ENCODE data around the gene SEPTIN2. TPM values are rescaled to one million over a fixed set of nuclear protein-coding genes. Genes with fewer than 3 reads are reported as not detected.

SEPTIN2 gene
- total RNA-seq, 1 experiment from 2014 or later, result 445 TPM

DNA sequence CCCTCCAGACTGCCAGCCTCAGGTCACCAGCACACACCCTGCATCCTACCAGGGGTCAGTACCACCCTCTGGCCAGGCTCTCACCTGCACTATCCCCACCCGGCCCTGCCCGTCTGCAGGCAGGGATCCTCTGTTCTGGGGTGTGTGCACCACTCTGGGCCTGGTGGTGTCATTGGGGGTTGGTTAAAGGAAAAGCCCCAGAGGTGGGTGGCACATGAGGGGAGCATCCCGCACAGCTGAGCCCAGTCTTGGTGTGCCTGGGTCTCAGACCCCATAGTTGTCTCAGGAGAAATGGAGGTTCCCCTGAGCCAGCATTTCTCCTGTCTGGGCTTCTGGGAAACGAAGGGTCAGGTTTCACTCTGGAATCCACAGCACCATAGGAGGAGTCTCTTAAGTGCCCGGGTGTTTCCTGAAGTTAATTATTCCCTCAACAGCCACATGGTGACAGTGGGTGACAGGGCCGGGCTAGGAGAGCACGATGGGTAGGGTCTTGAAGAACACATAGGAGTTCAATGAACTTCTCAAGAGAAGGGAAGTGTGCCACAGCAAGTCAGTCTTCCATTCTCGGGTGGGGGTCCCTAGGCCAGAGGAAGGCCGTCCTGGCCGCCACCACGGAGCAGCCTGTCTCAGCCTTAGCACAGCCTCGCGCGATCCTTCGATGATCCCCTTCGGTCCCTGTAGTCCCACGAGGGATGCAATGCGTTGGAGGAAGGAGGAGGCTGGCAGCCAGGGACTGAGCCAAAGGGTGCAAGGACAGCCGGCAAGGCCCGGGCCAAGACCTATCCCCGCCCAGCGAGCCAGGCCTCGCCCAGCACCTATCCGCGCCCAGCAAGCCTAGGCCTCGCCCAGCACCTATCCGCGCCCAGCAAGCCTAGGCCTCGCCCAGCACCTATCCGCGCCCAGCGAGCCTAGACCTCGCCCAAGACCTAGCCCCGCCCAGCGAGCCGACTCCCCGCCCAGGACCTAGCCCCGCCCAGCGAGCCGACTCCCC is 39.2 kb downstream of the SEPTIN2 start:
- BruUV-seq (replicated peaks), result TSS peak; percentile 80
- peak overlapping the region; percentile 92 for H3K27ac Mint-ChIP-seq (ENCODE audit: unreplicated experiment)
- peaks cover 69% of the 10 kb centered on the region for H3K36me3 Mint-ChIP-seq (ENCODE audit: insufficient read depth, unreplicated experiment)
- DNase-seq, result peak; percentile 93
- peaks cover 69% of the 10 kb centered on the region for H3K4me1 Mint-ChIP-seq (ENCODE audit: low read depth, unreplicated experiment)
- H3K27me3 Mint-ChIP-seq (ENCODE audit: unreplicated experiment), result no peaks in the 10 kb centered on the region
- no peaks in the 10 kb centered on the region for H3K9me3 Mint-ChIP-seq (ENCODE audit: low read depth, unreplicated experiment)
- TF ChIP-seq, protein P1, sequence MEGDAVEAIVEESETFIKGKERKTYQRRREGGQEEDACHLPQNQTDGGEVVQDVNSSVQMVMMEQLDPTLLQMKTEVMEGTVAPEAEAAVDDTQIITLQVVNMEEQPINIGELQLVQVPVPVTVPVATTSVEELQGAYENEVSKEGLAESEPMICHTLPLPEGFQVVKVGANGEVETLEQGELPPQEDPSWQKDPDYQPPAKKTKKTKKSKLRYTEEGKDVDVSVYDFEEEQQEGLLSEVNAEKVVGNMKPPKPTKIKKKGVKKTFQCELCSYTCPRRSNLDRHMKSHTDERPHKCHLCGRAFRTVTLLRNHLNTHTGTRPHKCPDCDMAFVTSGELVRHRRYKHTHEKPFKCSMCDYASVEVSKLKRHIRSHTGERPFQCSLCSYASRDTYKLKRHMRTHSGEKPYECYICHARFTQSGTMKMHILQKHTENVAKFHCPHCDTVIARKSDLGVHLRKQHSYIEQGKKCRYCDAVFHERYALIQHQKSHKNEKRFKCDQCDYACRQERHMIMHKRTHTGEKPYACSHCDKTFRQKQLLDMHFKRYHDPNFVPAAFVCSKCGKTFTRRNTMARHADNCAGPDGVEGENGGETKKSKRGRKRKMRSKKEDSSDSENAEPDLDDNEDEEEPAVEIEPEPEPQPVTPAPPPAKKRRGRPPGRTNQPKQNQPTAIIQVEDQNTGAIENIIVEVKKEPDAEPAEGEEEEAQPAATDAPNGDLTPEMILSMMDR (IDR thresholded peaks at IDR 0.05; ENCODE audit: unreplicated experiment), result no peak
- intact Hi-C loops (cut with micrococcal nuclease; ENCODE audit: unreplicated experiment), result loop anchor here (5.0 kb wide), 2 partner anchors 37 to 38 kb away; partner anchors contain the start of genes HDLBP and SEPTIN2
- H3K4me3 Mint-ChIP-seq (ENCODE audit: low read depth, unreplicated experiment), result peak overlapping the region; percentile 72
- CTCF ChIA-PET, result no interaction called here

DNA sequence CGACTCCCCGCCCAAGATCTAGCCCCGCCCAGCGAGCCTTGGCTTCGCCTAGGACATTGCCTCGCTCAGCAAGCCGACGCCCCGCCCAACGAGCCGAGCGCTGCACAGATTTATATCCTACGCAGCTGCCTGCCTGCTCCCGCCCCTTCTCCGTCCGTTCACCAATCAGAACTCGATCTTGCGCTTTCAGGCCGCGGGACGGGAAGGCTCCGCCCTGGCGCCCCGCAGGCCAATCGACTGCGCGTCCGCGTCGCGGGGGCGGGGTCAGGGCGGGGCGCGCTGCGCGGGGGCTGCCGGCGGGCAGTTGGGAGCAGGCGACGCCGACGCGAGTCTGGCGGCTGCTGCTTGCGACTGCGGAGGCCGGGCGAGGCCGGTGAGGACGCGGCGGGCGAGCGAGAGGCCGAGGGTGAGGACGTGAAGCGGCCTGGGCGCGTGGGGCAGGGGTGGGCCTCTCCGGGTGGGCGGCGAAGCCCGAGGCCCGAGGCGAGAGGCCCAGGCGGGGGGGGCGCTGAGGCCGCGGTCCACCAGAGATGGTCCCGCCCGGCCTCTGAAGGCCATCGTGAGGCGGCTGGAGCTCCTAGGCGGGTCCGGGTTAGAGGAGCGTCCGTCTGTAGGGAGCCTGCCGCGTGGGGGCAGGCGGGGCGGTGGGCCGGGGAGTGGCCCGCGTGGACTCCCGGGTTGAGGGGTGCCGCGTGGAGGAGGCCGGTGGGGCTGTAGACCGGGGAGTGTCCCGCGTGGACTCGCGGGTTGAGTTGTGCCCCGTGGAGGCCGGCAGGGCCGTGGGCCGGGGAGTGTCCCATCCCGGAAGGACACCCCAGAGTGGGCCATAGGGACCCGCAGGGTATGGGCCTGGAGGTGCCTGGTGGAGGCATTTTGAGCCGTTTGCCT is 40.5 kb downstream of the SEPTIN2 start, which contains the start of gene FARP2:
Gene FARP2 (plus strand): TSS at position 303 of the 888 bp plus-strand sequence. CDS start 16,823 bp downstream, outside the sequence.
- TF ChIP-seq, protein P1 (IDR thresholded peaks at IDR 0.05; ENCODE audit: unreplicated experiment), result no peak
- H3K4me1 Mint-ChIP-seq (ENCODE audit: low read depth, unreplicated experiment), result peaks cover 69% of the 10 kb centered on the region
- no peaks in the 10 kb centered on the region for H3K27me3 Mint-ChIP-seq (ENCODE audit: unreplicated experiment)
- peak within 1 kb of the TSS; percentile 79 for H3K4me3 Mint-ChIP-seq (ENCODE audit: low read depth, unreplicated experiment)
- intact Hi-C loops (cut with micrococcal nuclease; ENCODE audit: unreplicated experiment), result loop anchor here (5.0 kb wide), 1 partner anchor 36 kb away; no protein-coding TSS in a partner anchor
- peak; percentile 98 for DNase-seq
- H3K27ac Mint-ChIP-seq (ENCODE audit: unreplicated experiment), result peak within 1 kb of the TSS; percentile 92
- CTCF ChIA-PET, result interaction anchor here (0.6 to 1.0 kb wide), 2 partner anchors 36 to 228 kb away, joined by 3 to 4 read pairs; no protein-coding TSS in a partner anchor
- peaks cover 59% of the 10 kb centered on the region for H3K36me3 Mint-ChIP-seq (ENCODE audit: insufficient read depth, unreplicated experiment)
- no peaks in the 10 kb centered on the region for H3K9me3 Mint-ChIP-seq (ENCODE audit: low read depth, unreplicated experiment)
- BruUV-seq (replicated peaks), result no TSS peak

GRCh38 chr2:241356871-241357260 is 41.1 kb downstream of the SEPTIN2 start:
- CTCF ChIA-PET, result interaction anchor here (1.0 kb wide), 1 partner anchor 35 kb away, joined by 4 read pairs; no protein-coding TSS in a partner anchor
- TF ChIP-seq, protein P1 (IDR thresholded peaks at IDR 0.05; ENCODE audit: unreplicated experiment), result no peak
- intact Hi-C loops (cut with micrococcal nuclease; ENCODE audit: unreplicated experiment), result loop anchor here (5.0 kb wide), 1 partner anchor 35 kb away; no protein-coding TSS in a partner anchor
- Mint-ChIP-seq H3K36me3 (ENCODE audit: insufficient read depth, unreplicated experiment) (peaks cover 52% of the 10 kb centered on the region), H3K4me3 (ENCODE audit: low read depth, unreplicated experiment) (peak overlapping the region; percentile 79), H3K27ac (ENCODE audit: unreplicated experiment) (peak overlapping the region; percentile 75), H3K4me1 (ENCODE audit: low read depth, unreplicated experiment) (peaks cover 69% of the 10 kb centered on the region), H3K9me3 (ENCODE audit: low read depth, unreplicated experiment) (no peaks in the 10 kb centered on the region), H3K27me3 (ENCODE audit: unreplicated experiment) (no peaks in the 10 kb centered on the region)
- no TSS peak for BruUV-seq (replicated peaks)
- no peak for DNase-seq

DNA sequence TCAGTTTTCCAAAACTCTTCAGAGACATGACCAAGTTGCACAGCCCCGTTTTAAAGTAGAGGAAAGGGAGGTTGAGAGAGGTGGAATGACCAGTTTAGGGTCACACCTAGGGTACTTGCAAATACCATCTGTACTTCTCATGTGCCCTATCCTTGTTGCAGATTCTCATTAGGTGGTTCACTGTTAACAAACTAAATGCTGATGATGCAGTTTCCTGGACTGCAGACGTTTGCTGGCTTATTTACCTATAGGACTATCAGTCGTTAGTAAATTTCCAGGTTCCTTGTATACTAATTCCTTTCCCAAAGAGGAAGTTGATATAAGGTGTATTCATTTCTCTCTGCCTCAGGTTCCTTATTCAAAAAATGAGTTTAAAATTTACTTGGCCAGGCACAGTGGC is 41.8 kb downstream of the SEPTIN2 start:
- no peak for DNase-seq
- TF ChIP-seq, protein P1 (IDR thresholded peaks at IDR 0.05; ENCODE audit: unreplicated experiment), result no peak
- CTCF ChIA-PET, result no interaction called here
- H3K27ac Mint-ChIP-seq (ENCODE audit: unreplicated experiment), result peak overlapping the region; percentile 75
- H3K36me3 Mint-ChIP-seq (ENCODE audit: insufficient read depth, unreplicated experiment), result peaks cover 51% of the 10 kb centered on the region
- no peaks in the 10 kb centered on the region for H3K27me3 Mint-ChIP-seq (ENCODE audit: unreplicated experiment)
- peaks cover 69% of the 10 kb centered on the region for H3K4me1 Mint-ChIP-seq (ENCODE audit: low read depth, unreplicated experiment)
- H3K4me3 Mint-ChIP-seq (ENCODE audit: low read depth, unreplicated experiment), result peak overlapping the region; percentile 79
- H3K9me3 Mint-ChIP-seq (ENCODE audit: low read depth, unreplicated experiment), result no peaks in the 10 kb centered on the region
- intact Hi-C loops (cut with micrococcal nuclease; ENCODE audit: unreplicated experiment), result loop anchor here (5.0 kb wide), 1 partner anchor 35 kb away; no protein-coding TSS in a partner anchor
- BruUV-seq (replicated peaks), result no TSS peak

All from Calu3 (cell line).